ENCODE measurements around the gene MEGF6. TPM values are rescaled to one million over a fixed set of nuclear protein-coding genes. Genes with fewer than 3 reads are reported as not detected.

The MEGF6 gene
- total RNA-seq, 1 donor from 2014 or later, result 194 TPM

DNA sequence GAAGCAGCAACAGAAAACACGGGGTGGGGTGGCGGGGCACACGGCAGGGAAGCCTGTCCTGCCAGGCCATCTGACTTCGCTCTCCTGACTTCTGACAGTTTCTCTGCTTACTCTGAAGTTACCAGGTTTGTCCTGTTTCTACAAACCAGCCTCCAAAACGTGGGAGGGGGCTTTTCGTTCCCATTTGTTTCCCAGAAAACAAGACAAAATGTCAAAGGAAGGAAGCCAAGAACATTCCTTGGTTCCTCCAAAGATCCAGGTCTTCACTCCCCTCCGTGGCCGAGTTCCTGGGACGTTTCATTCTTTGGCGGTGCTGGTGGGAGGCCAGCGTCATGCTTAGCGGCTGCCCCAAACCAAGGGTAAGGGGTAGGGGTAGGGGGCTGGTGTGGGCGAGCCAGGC lies 49.6 kb downstream of the MEGF6 start:
- Histone ChIP-seq H3K9me3 (peaks cover 0 to 11% of the 10 kb centered on the region in 2 donors), H3K4me3 (no peak overlapping the region), H3K36me3 (no peaks in the 10 kb centered on the region), H3K27me3 (no peaks in the 10 kb centered on the region), H3K4me1 (peaks cover 5 to 8% of the 10 kb centered on the region in 2 donors), H3K27ac (no peak overlapping the region)
- DNase-seq (ENCODE audit: low spot score in 2 of 2), result no peak
- TF ChIP-seq, protein P1, sequence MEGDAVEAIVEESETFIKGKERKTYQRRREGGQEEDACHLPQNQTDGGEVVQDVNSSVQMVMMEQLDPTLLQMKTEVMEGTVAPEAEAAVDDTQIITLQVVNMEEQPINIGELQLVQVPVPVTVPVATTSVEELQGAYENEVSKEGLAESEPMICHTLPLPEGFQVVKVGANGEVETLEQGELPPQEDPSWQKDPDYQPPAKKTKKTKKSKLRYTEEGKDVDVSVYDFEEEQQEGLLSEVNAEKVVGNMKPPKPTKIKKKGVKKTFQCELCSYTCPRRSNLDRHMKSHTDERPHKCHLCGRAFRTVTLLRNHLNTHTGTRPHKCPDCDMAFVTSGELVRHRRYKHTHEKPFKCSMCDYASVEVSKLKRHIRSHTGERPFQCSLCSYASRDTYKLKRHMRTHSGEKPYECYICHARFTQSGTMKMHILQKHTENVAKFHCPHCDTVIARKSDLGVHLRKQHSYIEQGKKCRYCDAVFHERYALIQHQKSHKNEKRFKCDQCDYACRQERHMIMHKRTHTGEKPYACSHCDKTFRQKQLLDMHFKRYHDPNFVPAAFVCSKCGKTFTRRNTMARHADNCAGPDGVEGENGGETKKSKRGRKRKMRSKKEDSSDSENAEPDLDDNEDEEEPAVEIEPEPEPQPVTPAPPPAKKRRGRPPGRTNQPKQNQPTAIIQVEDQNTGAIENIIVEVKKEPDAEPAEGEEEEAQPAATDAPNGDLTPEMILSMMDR (IDR thresholded peaks at IDR 0.05), result no peak
- intact Hi-C loops (cut with DNase I), result no loop called here

DNA sequence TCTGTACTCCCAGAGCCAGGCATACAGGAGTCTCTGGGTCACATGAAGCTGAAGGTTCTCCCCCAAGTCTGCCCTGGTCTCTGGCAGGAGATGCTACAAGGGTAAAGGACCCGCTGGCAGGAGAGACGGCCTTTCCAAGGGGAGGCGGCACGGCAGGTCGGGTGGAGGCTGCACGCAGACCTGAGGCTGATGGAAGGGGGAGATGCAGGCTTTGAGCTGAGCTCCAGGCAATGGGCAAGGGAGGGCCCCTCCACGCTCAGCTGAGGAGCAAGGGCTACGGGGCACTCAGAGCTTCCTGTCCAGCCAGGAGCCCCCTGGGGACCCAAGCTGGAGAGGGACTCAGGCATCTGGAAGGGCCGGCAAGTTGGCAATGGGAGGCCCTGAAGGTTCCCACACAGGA lies 50.3 kb downstream of the MEGF6 start:
- DNase-seq (ENCODE audit: low spot score in 2 of 2), result no peak
- H3K4me3 ChIP-seq, result no peak overlapping the region
- no peaks in the 10 kb centered on the region for H3K36me3 ChIP-seq
- intact Hi-C loops (cut with DNase I), result no loop called here
- peaks cover 0 to 11% of the 10 kb centered on the region in 2 donors for H3K9me3 ChIP-seq
- peaks cover 5 to 11% of the 10 kb centered on the region in 2 donors for H3K4me1 ChIP-seq
- no peaks in the 10 kb centered on the region for H3K27me3 ChIP-seq
- peak overlapping the region in 1 of 2 donors; percentile 1 for H3K27ac ChIP-seq
- TF ChIP-seq, protein P1 (IDR thresholded peaks at IDR 0.05), result no peak

DNA sequence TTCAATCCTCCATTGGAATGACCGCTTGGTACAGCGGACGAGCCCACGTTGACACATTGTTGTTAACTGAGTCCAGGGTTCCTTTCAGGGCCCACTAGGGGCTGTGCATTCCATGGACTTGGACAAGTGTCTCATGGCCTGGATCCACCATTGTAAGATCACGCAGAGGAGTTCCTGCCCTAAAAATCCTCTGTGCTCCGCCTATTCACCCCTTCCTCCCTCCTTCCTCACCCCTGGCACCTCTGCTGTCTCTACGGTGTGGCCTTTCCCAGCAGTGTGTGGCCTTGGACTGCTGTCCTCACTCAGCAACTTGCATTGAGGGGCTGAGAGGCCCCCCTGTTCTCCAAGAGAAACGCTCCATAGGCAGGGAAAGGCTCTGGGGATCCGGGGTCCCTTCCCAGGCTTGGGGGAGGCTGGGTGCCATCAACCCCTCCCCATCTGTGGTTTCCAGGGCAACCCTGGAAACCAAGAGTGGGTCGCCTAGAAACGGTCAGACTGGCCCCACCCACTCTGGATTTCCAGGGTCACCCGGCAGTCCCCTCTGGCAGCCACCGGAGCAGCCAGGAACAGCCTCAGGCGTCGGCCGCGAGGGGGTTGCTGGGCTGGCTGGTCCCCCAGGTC lies 50.9 kb downstream of the MEGF6 start:
- no peaks in the 10 kb centered on the region for H3K27me3 ChIP-seq
- peak overlapping the region; percentile 1 to 46 for H3K27ac ChIP-seq
- H3K36me3 ChIP-seq, result no peaks in the 10 kb centered on the region
- H3K4me1 ChIP-seq, result peaks cover 5 to 14% of the 10 kb centered on the region in 2 donors
- intact Hi-C loops (cut with DNase I), result no loop called here
- H3K4me3 ChIP-seq, result no peak overlapping the region
- TF ChIP-seq, protein P1 (IDR thresholded peaks at IDR 0.05), result no peak
- no peak for DNase-seq (ENCODE audit: low spot score in 2 of 2)
- peaks cover 0 to 11% of the 10 kb centered on the region in 2 donors for H3K9me3 ChIP-seq

DNA sequence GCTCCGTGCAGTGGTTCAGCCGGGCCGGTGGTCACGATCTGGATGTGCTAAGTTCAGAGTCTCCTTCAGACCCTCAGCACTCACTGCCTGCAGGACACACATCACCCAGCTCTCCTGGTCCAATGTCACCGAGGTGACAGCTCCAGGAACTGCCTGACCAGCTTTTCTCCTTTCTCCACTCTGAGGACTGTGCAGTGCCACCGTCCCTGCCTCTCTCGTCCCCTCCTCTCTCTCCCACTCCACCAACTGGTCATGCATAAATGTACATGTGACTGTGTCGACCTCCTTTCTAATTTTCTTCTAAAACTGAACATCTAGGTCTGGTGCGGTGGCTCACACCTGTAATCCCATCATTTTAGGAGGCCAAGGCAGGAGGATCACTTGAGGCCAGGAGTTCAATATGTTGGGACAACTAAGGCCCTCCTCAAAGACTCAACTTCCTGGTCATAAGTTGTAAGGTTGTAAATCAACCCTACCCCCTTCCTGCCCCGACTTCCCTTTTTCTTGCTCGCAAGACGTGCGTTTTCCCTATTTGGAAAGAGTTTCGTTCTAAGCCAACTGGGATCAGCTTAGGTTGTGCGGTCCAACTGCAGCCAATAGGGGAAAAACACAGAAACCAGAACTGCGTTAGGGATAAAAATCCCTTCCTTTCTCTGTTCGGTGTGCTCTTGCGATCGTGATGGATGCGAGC lies 53.1 kb downstream of the MEGF6 start:
- Histone ChIP-seq H3K27ac (no peak overlapping the region), H3K4me3 (no peak overlapping the region), H3K36me3 (no peaks in the 10 kb centered on the region), H3K27me3 (no peaks in the 10 kb centered on the region), H3K4me1 (peaks cover 5 to 14% of the 10 kb centered on the region in 2 donors), H3K9me3 (peaks cover 0 to 11% of the 10 kb centered on the region in 2 donors)
- TF ChIP-seq, protein P1 (IDR thresholded peaks at IDR 0.05), result no peak
- intact Hi-C loops (cut with DNase I), result no loop called here
- DNase-seq (ENCODE audit: low spot score in 2 of 2), result no peak

DNA sequence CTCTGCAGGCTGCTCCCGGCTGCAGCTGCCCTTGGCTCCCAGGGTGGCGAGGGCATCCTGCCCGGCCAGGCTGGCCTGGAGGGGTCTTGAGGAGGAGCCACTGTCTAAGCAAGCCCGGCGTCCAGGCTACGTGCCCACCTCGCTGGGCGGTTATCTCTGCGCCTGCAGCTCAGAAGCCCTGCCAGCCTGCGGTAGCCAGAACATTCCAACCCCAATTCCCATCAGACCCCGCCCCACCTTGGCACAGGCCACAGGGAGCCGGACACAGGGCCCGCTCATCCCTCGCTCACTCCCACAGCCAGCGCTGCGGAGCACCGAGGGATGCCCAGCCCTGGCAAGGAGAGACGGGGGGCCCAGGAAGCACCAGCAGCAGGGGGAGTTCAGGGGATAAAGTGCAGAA lies 53.9 kb downstream of the MEGF6 start:
- intact Hi-C loops (cut with DNase I), result no loop called here
- Histone ChIP-seq H3K27me3 (no peaks in the 10 kb centered on the region), H3K36me3 (no peaks in the 10 kb centered on the region), H3K4me3 (no peak overlapping the region), H3K27ac (no peak overlapping the region), H3K4me1 (peaks cover 5 to 14% of the 10 kb centered on the region in 2 donors), H3K9me3 (peaks cover 0 to 11% of the 10 kb centered on the region in 2 donors)
- TF ChIP-seq, protein P1 (IDR thresholded peaks at IDR 0.05), result no peak
- DNase-seq (ENCODE audit: low spot score in 2 of 2), result no peak

Measured in ascending aorta (tissue), 2 donors.